Psoas muscle (tissue), 8 donors: ENCODE data around the gene BSG. TPM values are rescaled to one million over a fixed set of nuclear protein-coding genes. Genes with fewer than 3 reads are reported as not detected.

Source experiments
- ATAC-seq, 4 donors: fragments of 200-7000 bp; cut with Tn5 transposase; one replicate each; pipeline ENCODE4 v1.9.1; 2020; ENCODE audit warnings: moderate library complexity in 3 of 4, mild to moderate bottlenecking in 2 of 4
- DNase-seq, 2 donors: peaks; one replicate each; pipeline ENCODE4 v3.0.0-alpha.2; 2020
- H3K27ac ChIP-seq: fragments of 200-600 bp; one replicate; pipeline ENCODE4 v1.8.0; 2022
- H3K27me3 ChIP-seq, 3 donors: fragments of 200-600 bp in 1 of 3; one replicate each; pipeline versions ENCODE4 v1.6.1 to v1.8.0; 2013 to 2022; ENCODE audit warnings: low read length in 2 of 3, mild to moderate bottlenecking in 2 of 3, moderate library complexity in 1 of 3; ENCODE audit not compliant: insufficient read depth in 3 of 3
- H3K36me3 ChIP-seq, 2 donors: fragments of 200-600 bp in 1 of 2; one replicate each; pipeline versions ENCODE4 v1.6.1 to v1.8.0; 2013 to 2022; ENCODE audit warnings: low read depth in 1 of 2, mild to moderate bottlenecking in 1 of 2, moderate library complexity in 1 of 2; ENCODE audit not compliant: insufficient read depth in 1 of 2
- H3K4me1 ChIP-seq: fragments of 200-600 bp; one replicate; pipeline ENCODE4 v1.8.0; 2022
- H3K4me3 ChIP-seq: fragments of 200-600 bp; one replicate; pipeline ENCODE4 v1.8.0; 2022; ENCODE audit warnings: mild to moderate bottlenecking
- H3K9me3 ChIP-seq: fragments of 200-600 bp; one replicate; pipeline ENCODE4 v1.8.0; 2022
- CTCF ChIP-seq: fragments of 200-600 bp; IDR thresholded peaks from one replicate; pipeline ENCODE4 v1.8.0; 2022; ENCODE audit warnings: antibody characterized with exemption
- WGBS, 3 donors: extraction: QIAGEN DNeasy Blood & Tissue Kit; methylation state at CpG; one replicate each; pipeline versions ENCODE4 v1.1.6 to v1.1.7; 2013; 5-methylcytosine and 5-hydroxymethylcytosine counted together
- intact Hi-C, 2 donors: fragments of 100-400 bp; cut with DNase I; formaldehyde crosslinking; loops; one replicate each; pipeline versions ENCODE4 v1.11.0 to v1.14.2; 2022
- polyA plus RNA-seq, 3 donors: library from polyadenylated mRNA; stranded (reverse); fragments of 200-250 nt; gene quantifications; one replicate each; pipeline ENCODE4 v1.2.3, GENCODE V29; 2013
- total RNA-seq, 4 donors: library from RNA; stranded (reverse); fragmentation: NEBNext Ultra II Directional in 2 of 4; extraction: Animal tissue kit (Norgen Biotek cat#: 25700) in 2 of 4; gene quantifications; one replicate each; pipeline versions ENCODE4 v1.2.1 to v1.2.4, GENCODE V29; 2021 to 2023
- donor health status: healthy with polysubstance abuse.
- donor health status: DM: no; HTN: no; CAD: no; lungs with moderate emphysema.
- donor health status: Bipolar disorder and iron deficiency.
- donor health status: healthy.
- donor health status: DM: yes; HTN: yes; CAD: no.
- donor health status: DM: no; HTN: no; CAD: no.
- donor health status: DM: no; HTN: no; CAD: no.
- donor health status: DM: yes; HTN: yes; CAD: no.

BSG gene
- total and polyA plus RNA-seq, 7 donors, result 172 to 381 (median 299) TPM

- DNase-seq (no peak), ATAC-seq (no peak)
- H3K27me3 ChIP-seq, result peaks cover 0 to 47% (median 18%) of the 10 kb centered on the region in 3 donors
- no peak for TF ChIP-seq CTCF
- no peaks in the 10 kb centered on the region for H3K4me1 ChIP-seq
- H3K9me3 ChIP-seq, result no peaks in the 10 kb centered on the region
- H3K27ac ChIP-seq, result no peak overlapping the region
- 66 to 68% (median 68%) methylated on average over 21 to 24 of the region's 24 CpGs for WGBS, 3 donors
- H3K4me3 ChIP-seq, result no peak overlapping the region
- intact Hi-C loops, result loop anchor here in 1 of 2 donors (5.0 kb wide), 1 partner anchor 33 kb away; no protein-coding TSS in a partner anchor
- H3K36me3 ChIP-seq, result no peaks in the 10 kb centered on the region
Observed at GRCh38 chr19:594265-594870, 22.0 kb downstream of the BSG start.

- Histone ChIP-seq H3K4me3 (no peak overlapping the region), H3K9me3 (no peaks in the 10 kb centered on the region), H3K27ac (no peak overlapping the region), H3K36me3 (no peaks in the 10 kb centered on the region), H3K4me1 (no peaks in the 10 kb centered on the region), H3K27me3 (peaks cover 0 to 42% (median 13%) of the 10 kb centered on the region in 3 donors)
- WGBS, 3 donors, result 37 to 42% (median 38%) methylated on average over 42 of the region's 42 CpGs
- ATAC-seq (no peak), DNase-seq (no peak)
- intact Hi-C loops, result loop anchor here in 1 of 2 donors (2.0 kb wide), 1 partner anchor 71 kb away; no protein-coding TSS in a partner anchor
- no peak for TF ChIP-seq CTCF
Observed at GRCh38 chr19:595326-596262, 23.2 kb downstream of the BSG start.

- ATAC-seq, result no peak
- H3K9me3 ChIP-seq, result no peaks in the 10 kb centered on the region
- no peak overlapping the region for H3K4me3 ChIP-seq
- intact Hi-C loops, result loop anchor here in 1 of 2 donors (2.0 kb wide), 1 partner anchor 71 kb away; no protein-coding TSS in a partner anchor
- DNase-seq, result no peak
- peaks cover 0 to 35% (median 10%) of the 10 kb centered on the region in 3 donors for H3K27me3 ChIP-seq
- H3K36me3 ChIP-seq, result no peaks in the 10 kb centered on the region
- WGBS, 3 donors, result 69% methylated on average over 16 of the region's 16 CpGs
- H3K4me1 ChIP-seq, result no peaks in the 10 kb centered on the region
- no peak overlapping the region for H3K27ac ChIP-seq
- no peak for TF ChIP-seq CTCF
Observed at GRCh38 chr19:596263-596655, 23.9 kb downstream of the BSG start.

- DNase-seq (no peak), ATAC-seq (no peak)
- Histone ChIP-seq H3K36me3 (no peaks in the 10 kb centered on the region), H3K4me1 (no peaks in the 10 kb centered on the region), H3K27me3 (peaks cover 0 to 23% (median 6%) of the 10 kb centered on the region in 3 donors), H3K9me3 (no peaks in the 10 kb centered on the region), H3K4me3 (no peak overlapping the region), H3K27ac (no peak overlapping the region)
- 69 to 75% (median 71%) methylated on average over 18 of the region's 18 CpGs for WGBS, 3 donors
- no peak for TF ChIP-seq CTCF
- intact Hi-C loops, result loop anchor here in 1 of 2 donors (2.0 kb wide), 1 partner anchor 69 kb away; no protein-coding TSS in a partner anchor
Observed at GRCh38 chr19:597406-598315, 25.3 kb downstream of the BSG start.
